Neural cell (in vitro differentiated cells): ENCODE data around the gene MBD1. TPM values are rescaled to one million over a fixed set of nuclear protein-coding genes. Genes with fewer than 3 reads are reported as not detected.
"Not testable (repeated sequence)": the region's sequence is repeated elsewhere in the genome, so short reads cannot be mapped to it uniquely, and the experiment has no call there.

ENCODE experiments used
- H2AFZ ChIP-seq: fragments of 200-600, 300-800 bp; sonication (generic), shearing (Covaris generic); 2 replicates; pipeline ENCODE4 v1.6.0; 2014; ENCODE audit warnings: low read depth, mild to moderate bottlenecking, antibody characterized with exemption, low read length, moderate library complexity
- H3F3A ChIP-seq: fragments of 200-600 bp; shearing (Covaris generic); 2 replicates; pipeline ENCODE4 v1.6.1; 2016; ENCODE audit warnings: mild to moderate bottlenecking, moderate library complexity, mixed read lengths, antibody characterized with exemption, low read length; ENCODE audit not compliant: insufficient read depth, poor library complexity, severe bottlenecking
- H3K27ac ChIP-seq: fragments of 200-600, 300-800 bp; sonication (generic), shearing (Covaris generic); 2 replicates; pipeline ENCODE4 v1.5.1; 2014; ENCODE audit warnings: mild to moderate bottlenecking, low read length, moderate library complexity
- H3K27me3 ChIP-seq: fragments of 300-800, 200-600 bp; sonication (generic), shearing (Covaris generic); 2 replicates; pipeline ENCODE4 v1.6.0; 2014; ENCODE audit warnings: mild to moderate bottlenecking, low read depth, low read length, moderate library complexity; ENCODE audit not compliant: insufficient read depth
- H3K36me3 ChIP-seq: fragments of 300-800, 200-600 bp; sonication (generic), shearing (Covaris generic); 2 replicates; pipeline ENCODE4 v1.5.1; 2014; ENCODE audit warnings: mild to moderate bottlenecking, antibody characterized with exemption, low read length, moderate library complexity; ENCODE audit not compliant: insufficient read depth
- H3K4me2 ChIP-seq: fragments of 300-800, 200-600 bp; sonication (generic), shearing (Covaris generic); 2 replicates; pipeline ENCODE4 v1.6.0; 2014; ENCODE audit warnings: mild to moderate bottlenecking, low read length
- H3K4me3 ChIP-seq: fragments of 300-800, 200-600 bp; sonication (generic), shearing (Covaris generic); 2 replicates; pipeline ENCODE4 v1.5.1; 2014; ENCODE audit warnings: mild to moderate bottlenecking, low read length, moderate library complexity
- H3K79me2 ChIP-seq: fragments of 200-600 bp; shearing (Covaris generic); replicated peaks from 2 replicates; pipeline ENCODE4 v1.6.0; 2014; ENCODE audit warnings: mild to moderate bottlenecking, low read length, moderate library complexity; ENCODE audit not compliant: insufficient read depth
- H3K9ac ChIP-seq: fragments of 300-800, 200-600 bp; sonication (generic), shearing (Covaris generic); 2 replicates; pipeline ENCODE4 v1.6.1; 2016; ENCODE audit warnings: mild to moderate bottlenecking, low read length, mixed read lengths
- H3K9me2 ChIP-seq: fragments of 200-600 bp; shearing (Covaris generic); 2 replicates; pipeline ENCODE4 v1.6.1; 2016; ENCODE audit warnings: mild to moderate bottlenecking, low read length, mixed read lengths; ENCODE audit not compliant: insufficient read depth
- H3K9me3 ChIP-seq: fragments of 200-600, 300-800 bp; sonication (generic), shearing (Covaris generic); 2 replicates; pipeline ENCODE4 v1.6.1; 2016; ENCODE audit warnings: mild to moderate bottlenecking, mixed run types, low read length, moderate library complexity, mixed read lengths
- H4K20me1 ChIP-seq: fragments of 200-600 bp; shearing (Covaris generic); 2 replicates; pipeline ENCODE4 v1.6.1; 2016; ENCODE audit warnings: mild to moderate bottlenecking, mixed run types; ENCODE audit not compliant: insufficient read depth
- CTCF ChIP-seq: fragments of 450-650 bp; IDR thresholded peaks from 2 replicates; pipeline ENCODE4 v1.5.1; 2014; ENCODE audit warnings: antibody characterized with exemption, mild to moderate bottlenecking, moderate library complexity; ENCODE audit not compliant: poor library complexity, severe bottlenecking
- EP300 ChIP-seq: fragments of 450-650 bp; conservative IDR thresholded peaks from 2 replicates; pipeline ENCODE4 v1.6.1; 2014; ENCODE audit warnings: antibody characterized with exemption, mild to moderate bottlenecking, moderate library complexity; ENCODE audit not compliant: poor library complexity, severe bottlenecking
- EZH2 ChIP-seq: fragments of 200-600, 300-800 bp; shearing (Covaris generic), sonication (generic); IDR thresholded peaks from 2 replicates; pipeline ENCODE4 v1.6.1; 2014; ENCODE audit warnings: antibody characterized with exemption, low read length, borderline replicate concordance, mild to moderate bottlenecking; ENCODE audit not compliant: insufficient read depth, poor library complexity, severe bottlenecking
- MXI1 ChIP-seq: fragments of 450-650 bp; conservative IDR thresholded peaks from 2 replicates; pipeline ENCODE4 v1.6.1; 2014; ENCODE audit warnings: antibody characterized with exemption, mild to moderate bottlenecking; ENCODE audit not compliant: poor library complexity, severe bottlenecking
- POLR2AphosphoS5 ChIP-seq: IDR thresholded peaks from 2 replicates; pipeline ENCODE4 v1.6.1; 2012
- RAD21 ChIP-seq: fragments of 450-650 bp; conservative IDR thresholded peaks from 2 replicates; pipeline ENCODE4 v1.6.1; 2014; ENCODE audit warnings: antibody characterized with exemption, mild to moderate bottlenecking, moderate library complexity
- REST ChIP-seq: IDR thresholded peaks from 2 replicates; pipeline ENCODE4 v1.6.1; 2012; ENCODE audit warnings: borderline replicate concordance
- SMC3 ChIP-seq: fragments of 450-650 bp; conservative IDR thresholded peaks from 2 replicates; pipeline ENCODE4 v1.6.1; 2014; ENCODE audit warnings: antibody characterized with exemption, mild to moderate bottlenecking, moderate library complexity; ENCODE audit not compliant: poor library complexity
- TAF1 ChIP-seq: IDR thresholded peaks from 2 replicates; pipeline ENCODE4 v1.6.1; 2012; ENCODE audit warnings: low read depth
- polyA plus RNA-seq: library from polyadenylated mRNA; depleted of rRNA; stranded (reverse); fragments of >200 nt; gene quantifications from 2 replicates; pipeline ENCODE4 v1.2.3, GENCODE V29; 2014

The MBD1 gene
- polyA plus RNA-seq, 1 donor from 2014 or later, result 106 TPM

GRCh38 chr18:50311650-50312049, 30.3 kb upstream of the MBD1 start:
- Histone ChIP-seq H3K4me2 (no peak overlapping the region), H3F3A (no peaks in the 10 kb centered on the region), H3K79me2 (no peaks in the 10 kb centered on the region), H3K27ac (no peak overlapping the region), H4K20me1 (no peaks in the 10 kb centered on the region), H3K4me3 (no peak overlapping the region), H3K9ac (no peak overlapping the region), H3K36me3 (no peaks in the 10 kb centered on the region), H2AFZ (no peak overlapping the region), H3K9me3 (no peaks in the 10 kb centered on the region), H3K9me2 (no peaks in the 10 kb centered on the region), H3K27me3 (no peaks in the 10 kb centered on the region)
- TF ChIP-seq CTCF, result no peak
- TF ChIP-seq EZH2, result no peak
- no peak for TF ChIP-seq POLR2AphosphoS5
- TF ChIP-seq REST, result no peak
- no peak for TF ChIP-seq TAF1
- no peak for TF ChIP-seq SMC3
- TF ChIP-seq RAD21, result no peak
- no peak for TF ChIP-seq MXI1
- TF ChIP-seq EP300, result no peak

- no peak for TF ChIP-seq TAF1
- no peak for TF ChIP-seq REST
- TF ChIP-seq CTCF, result no peak
- TF ChIP-seq RAD21, result no peak
- TF ChIP-seq POLR2AphosphoS5, result no peak
- no peak for TF ChIP-seq EP300
- TF ChIP-seq EZH2, result no peak
- no peak for TF ChIP-seq SMC3
- no peak for TF ChIP-seq MXI1
- no peak overlapping the region for H3K4me3 ChIP-seq
- no peak overlapping the region for H2AFZ ChIP-seq
- H3K9me3 ChIP-seq, result no peaks in the 10 kb centered on the region
- H3F3A ChIP-seq, result no peaks in the 10 kb centered on the region
- H3K36me3 ChIP-seq, result no peaks in the 10 kb centered on the region
- no peaks in the 10 kb centered on the region for H4K20me1 ChIP-seq
- H3K27me3 ChIP-seq, result no peaks in the 10 kb centered on the region
- H3K9me2 ChIP-seq, result no peaks in the 10 kb centered on the region
- H3K9ac ChIP-seq, result no peak overlapping the region
- no peaks in the 10 kb centered on the region for H3K79me2 ChIP-seq
- H3K27ac ChIP-seq, result no peak overlapping the region
- no peak overlapping the region for H3K4me2 ChIP-seq
Observed at GRCh38 chr18:50310080-50310479, 28.8 kb upstream of the MBD1 start.

GRCh38 chr18:50308851-50309250, 27.5 kb upstream of the MBD1 start:
- not testable (repeated sequence) for H2AFZ ChIP-seq, H3K4me2 ChIP-seq, H3K9ac ChIP-seq, H3K27me3 ChIP-seq, H3K27ac ChIP-seq, H3K36me3 ChIP-seq, H3F3A ChIP-seq, H3K79me2 ChIP-seq, H3K9me3 ChIP-seq, H3K4me3 ChIP-seq, H4K20me1 ChIP-seq, H3K9me2 ChIP-seq
